LoVo (cell line): ENCODE measurements around the gene CHD6.

ENCODE experiments used
- DNase-seq: peaks from one replicate; pipeline ENCODE4 v3.0.0-alpha.2; 2016; ENCODE audit warnings: low spot score

Gene CHD6

DNA sequence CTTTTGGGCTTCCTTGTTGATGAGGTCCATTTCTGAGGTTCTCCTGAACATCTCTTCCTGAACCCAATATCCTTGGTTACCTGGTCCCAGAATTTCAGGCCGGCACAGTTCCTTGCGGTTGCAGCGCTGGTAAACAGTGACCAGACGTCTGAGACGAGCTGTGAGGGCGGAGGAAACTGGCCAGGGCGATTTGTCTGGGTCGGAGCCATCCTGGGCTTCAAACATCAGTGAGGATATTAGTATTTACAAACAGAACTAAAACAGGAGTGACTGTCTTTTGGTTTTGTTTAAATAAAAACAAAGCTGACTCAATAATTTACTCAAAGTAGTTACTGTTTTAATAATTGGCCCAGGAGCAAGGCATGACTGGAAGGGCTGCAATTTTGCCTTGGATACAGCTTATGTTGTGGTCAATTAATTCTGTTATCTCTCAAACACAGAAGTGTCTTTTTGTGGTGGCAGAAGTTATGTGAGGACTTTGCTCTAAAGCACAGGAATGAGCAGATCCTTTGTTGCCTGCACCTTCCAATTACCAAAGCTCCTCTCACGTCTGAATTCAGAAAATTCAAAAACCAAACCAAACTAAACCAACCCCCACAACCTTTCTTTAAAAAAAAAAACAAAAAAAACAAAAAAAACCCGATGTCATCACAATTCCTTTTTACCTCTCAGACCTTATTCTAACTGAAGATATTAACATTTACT is 192.8 kb downstream of the CHD6 start:
- no peak for DNase-seq

DNA sequence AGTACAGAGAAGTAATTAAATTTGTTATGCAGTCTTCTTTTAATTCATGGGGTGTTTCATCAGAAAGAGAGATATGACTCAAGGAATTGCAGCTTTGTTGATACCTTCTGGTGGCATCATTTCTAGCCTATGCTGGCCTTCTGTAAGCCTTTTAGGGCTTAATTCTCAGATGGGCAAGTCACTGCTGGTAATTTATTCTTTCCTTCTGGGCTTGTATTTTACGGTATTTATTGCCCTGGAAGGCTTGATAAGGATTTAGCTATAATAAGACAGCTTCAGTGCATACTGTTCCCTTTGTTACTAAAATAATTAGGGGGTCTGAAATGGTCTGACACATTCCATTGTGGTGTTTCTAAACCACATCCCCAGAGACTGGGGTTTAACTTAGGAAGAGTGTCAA is 193.6 kb downstream of the CHD6 start:
- DNase-seq: no peak

DNA sequence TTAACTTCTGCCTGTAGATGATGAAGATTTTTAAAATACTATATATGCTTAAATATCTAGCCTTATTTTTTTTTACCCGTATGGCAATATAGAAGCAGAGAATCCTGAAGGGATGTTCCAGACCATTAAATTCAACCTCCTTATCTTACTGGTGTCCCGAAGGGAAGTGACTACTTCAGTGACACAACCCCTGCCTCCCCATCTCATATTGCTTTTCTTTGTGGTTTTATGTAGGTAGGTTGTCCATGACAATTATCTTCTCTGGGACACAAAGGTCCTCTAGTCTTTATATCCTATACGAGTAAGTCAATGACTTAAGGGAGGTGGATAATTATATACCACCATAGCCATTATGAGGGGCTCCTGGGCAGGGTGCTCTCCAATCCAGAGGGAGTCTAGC is 194.2 kb downstream of the CHD6 start:
- no peak for DNase-seq

DNA sequence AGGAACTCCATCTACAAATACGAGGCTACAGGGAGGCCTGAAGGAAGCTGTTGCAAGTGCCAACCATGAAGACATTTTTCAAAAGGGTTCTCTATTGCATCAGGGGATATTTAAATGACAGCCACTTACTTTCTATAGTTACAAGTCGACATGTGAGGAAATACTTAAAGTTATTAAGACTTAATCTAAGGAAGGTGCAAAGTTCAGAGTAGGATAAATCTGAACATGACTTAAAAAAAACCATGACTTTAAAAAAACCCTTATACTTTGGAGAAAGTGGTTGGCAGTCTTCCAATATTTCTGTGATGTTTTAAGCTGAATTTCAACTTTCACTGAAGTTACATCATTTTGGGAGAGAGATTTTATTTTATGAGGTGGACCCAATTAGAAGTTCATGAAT is 195.2 kb downstream of the CHD6 start:
- no peak for DNase-seq

DNA sequence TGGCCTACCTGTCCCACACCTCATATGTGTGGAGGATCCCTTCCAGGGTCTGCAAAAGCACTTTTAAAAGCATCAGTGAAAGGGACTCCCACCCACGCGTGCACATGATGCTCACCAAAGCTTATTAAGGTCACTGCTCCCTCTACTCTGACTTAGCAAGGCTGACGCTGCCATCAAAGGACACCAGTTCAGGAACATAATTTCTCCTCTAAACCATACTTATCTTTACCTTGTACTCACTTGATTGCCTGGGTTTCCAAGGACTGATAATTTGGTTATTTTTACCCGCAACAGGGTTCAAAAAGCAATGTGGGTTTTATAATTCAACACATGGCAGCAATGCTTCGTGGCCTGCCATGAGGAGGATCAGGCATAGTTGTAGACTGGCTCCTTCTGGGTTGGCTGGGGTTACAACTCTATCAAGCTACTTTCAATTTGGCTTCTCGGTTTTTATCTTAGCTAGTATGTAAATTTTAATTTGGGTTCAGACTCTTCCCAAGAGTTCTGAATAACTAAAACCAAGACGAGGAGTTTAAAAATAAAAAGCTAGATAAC is 199.4 kb downstream of the CHD6 start:
- DNase-seq: no peak

DNA sequence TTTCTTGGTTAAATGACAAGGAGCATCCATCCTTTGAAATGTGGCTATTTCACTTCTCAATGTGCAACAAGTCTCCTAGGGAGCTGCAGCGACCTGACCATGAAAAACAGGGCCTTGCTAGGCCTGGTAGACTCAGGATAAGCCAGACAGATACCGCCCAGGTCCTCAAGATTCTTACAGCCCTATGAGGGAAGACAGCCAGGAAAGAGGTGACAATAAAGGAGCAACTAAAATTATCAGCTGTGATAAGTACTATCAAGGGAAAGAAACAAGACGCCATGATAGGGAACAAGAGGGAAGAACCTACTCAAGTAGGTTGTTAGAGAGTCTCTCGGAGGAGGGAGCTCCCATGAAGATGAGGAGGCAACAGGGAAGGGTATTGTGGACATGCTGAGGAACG is 200.1 kb downstream of the CHD6 start:
- DNase-seq: no peak

DNA sequence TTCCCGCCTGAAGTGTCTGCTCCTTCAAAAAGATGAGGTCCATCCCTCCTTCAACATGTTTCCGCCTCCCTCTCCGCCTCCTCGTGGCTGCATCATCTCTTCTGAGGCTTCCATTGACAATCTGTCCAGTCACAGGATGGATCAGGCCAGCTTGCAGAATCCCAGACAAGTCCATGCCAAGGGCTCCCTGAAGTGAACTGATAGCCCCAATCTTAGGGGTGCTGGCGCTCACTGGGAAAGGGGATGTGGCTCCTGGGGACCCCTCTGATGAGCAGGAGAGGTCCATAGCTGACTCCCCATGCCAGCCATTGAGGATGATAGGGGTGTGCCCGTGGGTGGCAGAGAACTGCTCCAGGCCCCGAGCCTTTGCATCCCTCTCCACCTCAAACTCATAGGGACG is 203.0 kb downstream of the CHD6 start:
- DNase-seq: no peak

- DNase-seq: no peak
Observed at GRCh38 chr20:41413169-41413568, 205.0 kb downstream of the CHD6 start.

DNA sequence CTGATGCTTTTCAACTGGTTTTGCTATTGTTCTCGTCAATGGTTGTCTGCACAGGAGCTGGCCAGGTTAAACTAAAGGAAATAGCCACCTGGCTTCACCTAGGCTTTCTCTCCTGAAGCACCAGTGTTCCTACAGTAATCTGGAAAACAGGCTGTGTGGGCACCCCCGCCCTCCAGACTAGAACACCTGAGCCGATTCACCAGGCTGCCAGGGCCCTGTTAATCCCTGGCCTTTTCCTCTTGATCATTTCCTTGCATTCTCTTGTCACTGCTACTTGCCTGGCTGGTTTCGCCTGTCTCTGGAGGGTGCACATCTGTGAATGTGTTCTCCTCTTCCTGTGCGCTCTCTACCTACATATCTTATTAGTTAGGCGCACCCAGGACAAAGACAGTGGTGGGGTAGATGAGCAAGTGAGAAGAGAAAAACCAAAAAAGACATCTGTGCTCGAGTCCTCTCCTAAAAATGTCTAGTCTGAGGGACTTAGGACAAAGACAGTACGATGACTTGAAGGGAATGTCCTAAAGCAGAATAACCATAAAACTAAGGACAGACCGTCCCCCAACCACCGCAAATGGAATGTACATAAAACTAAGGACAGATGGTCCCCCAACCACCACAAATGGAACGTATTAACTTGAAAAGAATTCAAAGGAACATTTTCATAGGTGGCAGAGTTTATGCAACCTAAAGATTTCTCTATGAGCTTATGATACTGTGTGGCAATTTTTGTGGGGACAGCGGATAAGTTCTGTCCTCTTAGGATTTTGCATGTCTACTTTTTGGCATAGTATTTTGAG is 205.7 kb downstream of the CHD6 start:
- no peak for DNase-seq

DNA sequence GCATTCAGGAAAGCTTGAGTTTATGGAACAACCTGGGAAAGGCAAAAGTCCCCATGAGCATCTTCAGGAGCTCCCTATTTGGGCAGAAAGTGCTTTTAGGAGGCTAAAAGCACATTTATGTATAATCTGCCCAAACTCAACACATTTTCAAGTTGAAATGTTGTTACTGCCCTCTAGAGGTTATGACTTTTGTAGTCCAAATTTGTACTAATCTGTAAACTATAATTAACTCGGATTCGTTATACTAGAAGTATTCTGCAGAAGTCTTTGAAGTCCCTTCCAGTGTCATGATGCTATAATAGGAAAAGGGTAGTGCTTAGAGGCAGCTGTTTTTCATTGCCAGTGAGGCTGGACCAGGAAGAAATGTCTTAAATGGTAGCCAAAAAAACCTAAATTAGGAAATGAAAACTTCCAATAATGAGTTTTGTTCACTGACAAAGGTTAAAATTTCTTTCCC is 206.8 kb downstream of the CHD6 start:
- DNase-seq: no peak

DNA sequence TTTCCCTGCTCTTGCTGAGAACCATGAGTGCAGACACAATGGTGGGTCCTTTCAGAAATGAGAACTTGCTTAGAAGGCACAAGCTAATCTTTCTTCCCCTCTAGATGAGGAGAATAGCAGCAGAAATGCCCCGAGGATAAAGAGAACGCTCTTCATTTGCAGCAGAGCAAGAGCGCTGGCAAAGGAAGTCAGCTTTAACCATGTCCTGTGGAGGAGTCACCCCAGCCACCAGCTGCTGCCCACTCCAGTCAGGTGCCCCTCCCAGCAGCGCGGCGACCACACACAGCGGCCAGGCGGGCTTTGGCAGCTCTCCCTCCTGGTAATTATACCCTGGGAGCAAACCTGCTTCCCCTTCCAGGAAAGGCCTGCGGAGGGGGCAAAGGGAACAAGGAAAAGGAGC is 209.2 kb downstream of the CHD6 start:
- no peak for DNase-seq

- DNase-seq: no peak
Observed at GRCh38 chr20:41408156-41408794, 209.9 kb downstream of the CHD6 start.

DNA sequence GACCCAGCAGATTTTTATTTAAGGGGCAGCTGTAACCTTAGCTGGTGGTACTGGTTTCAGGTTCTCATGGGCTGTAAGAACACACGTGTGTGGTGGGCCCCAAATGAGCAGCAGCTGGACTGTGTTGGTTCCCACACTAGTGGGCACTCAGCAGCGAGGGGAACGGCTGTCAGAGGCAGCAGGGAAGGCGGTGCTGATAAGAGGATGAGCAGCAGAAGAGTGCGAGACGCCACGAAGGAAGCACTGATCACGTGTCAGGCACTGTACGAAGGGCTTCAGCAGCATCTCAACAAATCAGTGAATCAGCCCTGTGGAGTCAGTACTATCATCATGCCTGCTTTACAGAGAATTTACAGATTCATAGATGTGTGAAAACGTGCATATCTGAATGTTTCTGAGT is 210.6 kb downstream of the CHD6 start:
- no peak for DNase-seq

DNA sequence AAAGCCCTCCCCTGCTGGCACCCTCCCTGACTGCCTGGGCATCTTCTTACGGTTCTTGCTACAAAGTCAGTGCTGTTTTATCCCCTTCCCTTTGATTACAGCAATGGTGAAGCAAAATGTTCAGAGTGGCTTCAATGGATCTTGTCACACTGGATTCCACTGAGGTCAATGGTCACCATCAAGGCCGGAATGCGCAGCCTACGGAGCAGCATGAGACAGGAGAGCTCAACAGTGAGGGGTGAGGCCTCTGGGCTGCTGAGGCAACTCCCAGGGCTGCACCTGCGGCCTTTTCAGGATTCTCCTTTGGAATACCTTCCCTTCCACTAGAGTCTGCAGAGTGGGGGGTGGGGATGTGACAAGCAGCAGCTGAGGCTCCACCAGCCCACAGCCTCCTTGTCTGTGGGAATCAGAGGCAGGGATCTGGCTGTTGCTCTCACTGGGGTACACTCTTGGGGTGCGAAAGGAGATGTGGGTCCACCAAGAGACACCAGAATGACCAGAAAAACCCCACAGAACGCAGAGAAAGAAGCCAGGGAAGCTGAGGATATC is 211.2 kb downstream of the CHD6 start:
- DNase-seq: no peak

- DNase-seq: no peak
Observed at GRCh38 chr20:41406353-41406752, 211.8 kb downstream of the CHD6 start.

DNA sequence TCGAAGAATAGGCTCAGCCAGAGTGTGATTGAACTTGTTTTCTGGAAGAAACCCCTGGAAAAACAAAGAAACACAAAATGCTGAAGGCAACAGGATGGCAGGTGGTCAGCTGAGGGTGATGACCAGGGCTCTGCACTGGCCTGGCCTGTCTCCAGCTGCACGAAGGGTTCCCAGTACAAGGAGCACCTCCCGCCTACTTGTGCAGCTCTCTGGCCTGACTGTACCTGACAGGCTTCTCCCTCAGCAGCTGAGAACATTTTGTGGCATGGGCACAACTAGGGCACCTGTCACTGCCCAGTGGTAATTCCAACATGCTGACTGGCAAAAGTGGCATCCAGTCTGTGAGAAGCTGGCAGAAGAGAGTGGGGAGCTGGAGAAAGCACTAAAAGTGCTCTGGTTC is 212.7 kb downstream of the CHD6 start:
- DNase-seq: no peak

GRCh38 chr20:41403604-41404003 is 214.6 kb downstream of the CHD6 start:
- no peak for DNase-seq

GRCh38 chr20:41398408-41398807 is 219.8 kb downstream of the CHD6 start:
- DNase-seq: no peak

GRCh38 chr20:41395667-41396664 is 222.2 kb downstream of the CHD6 start:
- no peak for DNase-seq

DNA sequence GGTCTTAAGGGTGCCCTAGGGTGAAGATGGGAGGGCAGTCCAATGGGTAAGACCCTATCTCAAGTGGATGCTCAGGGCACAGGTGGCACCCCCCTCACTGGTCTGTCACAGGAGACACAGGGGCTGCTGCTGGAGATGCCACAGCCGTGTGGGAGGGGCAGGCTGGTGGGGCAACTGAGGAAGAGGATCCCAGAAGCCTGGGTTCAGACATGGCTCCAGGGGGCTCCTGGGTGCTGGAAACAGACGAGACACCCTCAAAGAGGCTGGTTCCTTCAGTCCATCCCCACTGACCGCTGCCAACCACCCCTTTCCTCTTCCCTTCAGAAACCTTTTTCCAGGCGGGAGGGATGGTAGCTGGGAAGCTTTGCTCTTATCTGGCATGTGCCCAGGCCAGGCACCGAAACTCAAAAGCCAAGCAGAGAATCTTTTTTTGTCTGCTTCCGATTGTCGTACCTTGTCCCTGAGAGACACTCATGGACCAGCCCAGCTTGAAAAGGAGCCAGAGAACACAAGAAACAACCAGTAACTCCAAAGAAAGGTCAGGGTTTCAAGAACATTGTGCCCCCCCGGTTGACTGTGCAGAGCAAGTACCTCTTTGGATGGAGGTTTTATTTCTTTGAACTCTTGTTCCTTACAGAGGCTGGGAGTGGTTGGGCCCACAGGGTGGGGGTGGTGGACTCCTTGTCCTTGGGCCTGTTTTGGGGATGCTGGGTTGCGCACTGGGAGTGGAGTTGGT is 223.1 kb downstream of the CHD6 start:
- DNase-seq: no peak

DNA sequence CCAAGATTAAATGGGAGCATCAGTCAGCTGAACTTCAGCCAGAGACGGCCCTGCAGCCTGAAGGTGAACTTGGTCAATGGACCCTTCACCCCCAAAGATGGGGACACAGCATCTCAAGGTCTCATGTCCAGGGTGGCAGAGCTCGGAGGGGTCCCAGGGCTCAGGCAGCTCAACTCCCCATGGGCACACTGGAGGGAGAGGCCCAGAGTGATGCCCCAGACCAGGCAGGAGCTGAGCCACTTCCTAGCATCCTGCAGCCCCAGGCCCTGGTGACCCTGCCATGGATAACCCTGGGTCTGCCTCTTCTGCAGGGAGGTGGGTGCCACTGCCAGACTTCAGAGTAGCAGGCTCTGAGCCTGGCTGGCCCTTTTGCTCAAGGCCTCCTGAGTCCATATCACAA is 224.1 kb downstream of the CHD6 start:
- DNase-seq: no peak
